Measurements from ENCODE around the gene PARP1.

The PARP1 gene

GRCh38 chr1:226371866-226372490, 35.9 kb downstream of the PARP1 start:
- DNase-seq, result no peak

GRCh38 chr1:226371027-226371694, 36.7 kb downstream of the PARP1 start:
- DNase-seq, result no peak

GRCh38 chr1:226370144-226370923, 37.6 kb downstream of the PARP1 start:
- no peak for DNase-seq

- no peak for DNase-seq
Observed at GRCh38 chr1:226369110-226369509, 38.8 kb downstream of the PARP1 start.

GRCh38 chr1:226366290-226366689, 41.6 kb downstream of the PARP1 start:
- DNase-seq, result peak; percentile 3

GRCh38 chr1:226365831-226366231, 42.1 kb downstream of the PARP1 start:
- DNase-seq, result peak; percentile 11

- DNase-seq, result no peak
Observed at GRCh38 chr1:226364901-226365565, 42.9 kb downstream of the PARP1 start.

- DNase-seq, result no peak
Observed at GRCh38 chr1:226364514-226364899, 43.4 kb downstream of the PARP1 start.

GRCh38 chr1:226363801-226364513, 43.9 kb downstream of the PARP1 start:
- DNase-seq, result no peak

GRCh38 chr1:226362891-226363447, 44.9 kb downstream of the PARP1 start:
- DNase-seq, result no peak

- no peak for DNase-seq
Observed at GRCh38 chr1:226362361-226362760, 45.5 kb downstream of the PARP1 start.

- no peak for DNase-seq
Observed at GRCh38 chr1:226360106-226360746, 47.7 kb downstream of the PARP1 start.

GRCh38 chr1:226357416-226357815, 50.5 kb downstream of the PARP1 start:
- DNase-seq, result no peak

- no peak for DNase-seq
Observed at GRCh38 chr1:226355669-226356551, 52.0 kb downstream of the PARP1 start.

- DNase-seq, result no peak
Observed at GRCh38 chr1:226355016-226355415, 52.9 kb downstream of the PARP1 start.

- no peak for DNase-seq
Observed at GRCh38 chr1:226353698-226354525, 54.0 kb downstream of the PARP1 start.

- no peak for DNase-seq
Observed at GRCh38 chr1:226351709-226352108, 56.2 kb downstream of the PARP1 start.

GRCh38 chr1:226350519-226350865, 57.4 kb downstream of the PARP1 start:
- DNase-seq, result no peak

GRCh38 chr1:226349801-226350518, 57.9 kb downstream of the PARP1 start:
- DNase-seq, result no peak

Data from fibroblast of upper back skin (primary cell).